ENCODE measurements around the gene PRSS2. TPM values are rescaled to one million over a fixed set of nuclear protein-coding genes. Genes with fewer than 3 reads are reported as not detected.

The PRSS2 gene
- total RNA-seq, 3 donors from 2014 or later = not detected

GRCh38 chr7:142819530-142819929 is 48.8 kb downstream of the PRSS2 start:
- no peak for TF ChIP-seq CTCF (IDR thresholded peaks at IDR 0.05)
- no peaks in the 10 kb centered on the region for H3K4me1 ChIP-seq (ENCODE audit: low read depth)
- intact Hi-C loops (cut with DNase I, micrococcal nuclease) = no loop called here
- no peaks in the 10 kb centered on the region for H3K9me3 ChIP-seq
- no peak overlapping the region for H3K4me3 ChIP-seq
- DNase-seq (no peak), ATAC-seq (no peak)
- no peaks in the 10 kb centered on the region for H3K36me3 ChIP-seq (ENCODE audit: low read depth)

GRCh38 chr7:142822714-142823113 is 51.9 kb downstream of the PRSS2 start:
- no peak for TF ChIP-seq CTCF (IDR thresholded peaks at IDR 0.05)
- DNase-seq (no peak), ATAC-seq (no peak)
- Histone ChIP-seq H3K9me3 (no peaks in the 10 kb centered on the region), H3K4me3 (no peak overlapping the region), H3K4me1 (ENCODE audit: low read depth) (no peaks in the 10 kb centered on the region), H3K36me3 (ENCODE audit: low read depth) (no peaks in the 10 kb centered on the region)
- intact Hi-C loops (cut with DNase I, micrococcal nuclease) = no loop called here

Other genes starting within 250 kb of the PRSS2 start
- not detected for gene PRSS1, start 21.5 kb upstream of the PRSS2 start, total RNA-seq
- 1 to 10 TPM; 1.2 to 8.7 (median 2.6) TPM for gene EPHB6, start 84.1 kb downstream of the PRSS2 start, total RNA-seq
- under 1 TPM; 0.35 to 0.55 (median 0.44) TPM for gene TRPV6, start 114.8 kb downstream of the PRSS2 start, total RNA-seq
- gene TRPV5, start 162.8 kb downstream of the PRSS2 start, total RNA-seq = not detected
- gene LLCFC1, start 168.5 kb downstream of the PRSS2 start, total RNA-seq = not detected
- under 1 TPM in 1 of 3 donors, not detected in 2; 0.55 TPM for gene KEL, start 191.4 kb downstream of the PRSS2 start, total RNA-seq